Measurements from ENCODE around the gene TPRG1. TPM values are rescaled to one million over a fixed set of nuclear protein-coding genes. Genes with fewer than 3 reads are reported as not detected.

Gene TPRG1
- total RNA-seq, 2 donors from 2014 or later: 2.1 to 4.6 TPM

GRCh38 chr3:189286188-189286587 is 114.4 kb downstream of the TPRG1 start:
- Histone ChIP-seq H3K27ac (no peak overlapping the region), H3K9me3 (no peaks in the 10 kb centered on the region), H3K36me3 (replicated peaks in 1 of 2; ENCODE audit: insufficient read depth in 1 of 2, low read depth in 2 of 2) (no peaks in the 10 kb centered on the region), H3K4me1 (no peaks in the 10 kb centered on the region), H3K27me3 (no peaks in the 10 kb centered on the region), H3K4me3 (no peak overlapping the region)
- intact Hi-C loops (cut with DNase I): no loop called here
- DNase-seq (no peak), ATAC-seq (no peak)
- no peak for TF ChIP-seq POLR2A (IDR thresholded peaks at IDR 0.05)
- TF ChIP-seq, protein P1, sequence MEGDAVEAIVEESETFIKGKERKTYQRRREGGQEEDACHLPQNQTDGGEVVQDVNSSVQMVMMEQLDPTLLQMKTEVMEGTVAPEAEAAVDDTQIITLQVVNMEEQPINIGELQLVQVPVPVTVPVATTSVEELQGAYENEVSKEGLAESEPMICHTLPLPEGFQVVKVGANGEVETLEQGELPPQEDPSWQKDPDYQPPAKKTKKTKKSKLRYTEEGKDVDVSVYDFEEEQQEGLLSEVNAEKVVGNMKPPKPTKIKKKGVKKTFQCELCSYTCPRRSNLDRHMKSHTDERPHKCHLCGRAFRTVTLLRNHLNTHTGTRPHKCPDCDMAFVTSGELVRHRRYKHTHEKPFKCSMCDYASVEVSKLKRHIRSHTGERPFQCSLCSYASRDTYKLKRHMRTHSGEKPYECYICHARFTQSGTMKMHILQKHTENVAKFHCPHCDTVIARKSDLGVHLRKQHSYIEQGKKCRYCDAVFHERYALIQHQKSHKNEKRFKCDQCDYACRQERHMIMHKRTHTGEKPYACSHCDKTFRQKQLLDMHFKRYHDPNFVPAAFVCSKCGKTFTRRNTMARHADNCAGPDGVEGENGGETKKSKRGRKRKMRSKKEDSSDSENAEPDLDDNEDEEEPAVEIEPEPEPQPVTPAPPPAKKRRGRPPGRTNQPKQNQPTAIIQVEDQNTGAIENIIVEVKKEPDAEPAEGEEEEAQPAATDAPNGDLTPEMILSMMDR (IDR thresholded peaks at IDR 0.05): no peak

DNA sequence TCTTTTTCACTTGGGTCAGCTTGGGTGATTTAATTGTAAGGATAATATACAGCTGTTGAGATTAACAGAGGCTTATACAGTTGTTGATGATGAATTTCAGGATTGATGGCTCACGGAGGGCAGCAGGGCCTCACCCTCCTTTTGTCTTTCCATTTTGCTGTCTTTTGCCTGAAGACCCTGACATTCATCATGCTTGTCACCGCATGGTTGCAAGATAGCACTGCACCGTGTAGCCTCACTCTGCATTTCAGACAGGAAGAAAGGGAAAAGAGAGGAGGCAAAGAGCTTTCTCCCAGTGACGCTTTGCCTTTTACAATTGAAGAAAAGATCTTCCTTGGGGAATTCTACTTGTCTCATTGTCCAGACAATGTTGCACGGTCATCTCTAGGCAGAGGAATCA is 115.1 kb downstream of the TPRG1 start:
- no peak overlapping the region for H3K4me3 ChIP-seq
- DNase-seq: no peak
- intact Hi-C loops (cut with DNase I): no loop called here
- no peaks in the 10 kb centered on the region for H3K27me3 ChIP-seq
- no peaks in the 10 kb centered on the region for H3K4me1 ChIP-seq
- no peaks in the 10 kb centered on the region for H3K36me3 ChIP-seq (replicated peaks in 1 of 2; ENCODE audit: insufficient read depth in 1 of 2, low read depth in 2 of 2)
- WGBS, 2 donors: 84 to 85% methylated on average over 5 of the region's 5 CpGs
- ATAC-seq: no peak
- H3K9me3 ChIP-seq: no peaks in the 10 kb centered on the region
- no peak for TF ChIP-seq POLR2A (IDR thresholded peaks at IDR 0.05)
- TF ChIP-seq, protein P1 (IDR thresholded peaks at IDR 0.05): no peak
- H3K27ac ChIP-seq: no peak overlapping the region

GRCh38 chr3:189288348-189289235 is 116.8 kb downstream of the TPRG1 start:
- H3K27me3 ChIP-seq: no peaks in the 10 kb centered on the region
- TF ChIP-seq, protein P1 (IDR thresholded peaks at IDR 0.05): no peak
- no peak for TF ChIP-seq POLR2A (IDR thresholded peaks at IDR 0.05)
- DNase-seq (no peak), ATAC-seq (no peak)
- H3K4me3 ChIP-seq: no peak overlapping the region
- intact Hi-C loops (cut with DNase I): no loop called here
- H3K4me1 ChIP-seq: no peaks in the 10 kb centered on the region
- H3K36me3 ChIP-seq (replicated peaks in 1 of 2; ENCODE audit: insufficient read depth in 1 of 2, low read depth in 2 of 2): no peaks in the 10 kb centered on the region
- no peaks in the 10 kb centered on the region for H3K9me3 ChIP-seq
- H3K27ac ChIP-seq: no peak overlapping the region
- 71 to 75% methylated on average over 7 of the region's 7 CpGs for WGBS, 2 donors

DNA sequence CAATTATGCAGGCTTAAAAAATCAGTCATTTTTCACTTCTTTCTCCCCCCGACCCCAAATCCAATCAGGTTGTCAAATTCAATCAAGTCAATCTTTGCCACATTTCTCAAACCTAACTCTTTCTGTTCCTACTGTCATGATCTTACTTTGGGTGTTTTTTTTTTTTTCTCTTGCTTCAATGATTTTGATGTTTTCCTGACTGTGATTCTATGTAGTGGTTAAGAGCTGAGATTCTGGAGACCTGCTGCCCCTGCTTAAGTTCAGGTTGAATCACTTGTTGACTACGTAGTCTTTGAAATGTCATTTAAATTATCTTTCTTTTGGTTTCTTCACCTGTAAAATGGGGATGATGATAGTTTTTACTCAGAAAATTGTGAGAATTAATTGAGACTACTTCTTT is 117.5 kb downstream of the TPRG1 start:
- no peaks in the 10 kb centered on the region for H3K27me3 ChIP-seq
- H3K36me3 ChIP-seq (replicated peaks in 1 of 2; ENCODE audit: insufficient read depth in 1 of 2, low read depth in 2 of 2): no peaks in the 10 kb centered on the region
- intact Hi-C loops (cut with DNase I): no loop called here
- TF ChIP-seq, protein P1 (IDR thresholded peaks at IDR 0.05): no peak
- TF ChIP-seq POLR2A (IDR thresholded peaks at IDR 0.05): no peak
- no peaks in the 10 kb centered on the region for H3K4me1 ChIP-seq
- ATAC-seq: no peak
- no peak overlapping the region for H3K27ac ChIP-seq
- no peak overlapping the region for H3K4me3 ChIP-seq
- no peak for DNase-seq
- 75 to 78% methylated on average over 2 of the region's 2 CpGs for WGBS, 2 donors
- H3K9me3 ChIP-seq: no peaks in the 10 kb centered on the region

All from body of pancreas (tissue), 4 donors.